GM23248 (cell line): ENCODE measurements around the gene DLG3. TPM values are rescaled to one million over a fixed set of nuclear protein-coding genes. Genes with fewer than 3 reads are reported as not detected.
"Not testable (repeated sequence)": the region's sequence is repeated elsewhere in the genome, so short reads cannot be mapped to it uniquely, and the experiment has no call there.

Experiments
- DNase-seq: peaks from one replicate; pipeline ENCODE4 v3.0.0-alpha.2; 2015
- H2AFZ ChIP-seq: fragments of 200-600 bp; sonication (generic); 2 replicates; pipeline ENCODE4 v1.6.1; 2016; ENCODE audit warnings: antibody characterized with exemption
- H3F3A ChIP-seq: fragments of 200-600 bp; sonication (generic); 2 replicates; pipeline ENCODE4 v1.6.1; 2016; ENCODE audit warnings: mild to moderate bottlenecking, antibody characterized with exemption, mixed run types; ENCODE audit not compliant: insufficient read depth
- H3K27ac ChIP-seq: fragments of 200-600 bp; sonication (generic); 2 replicates; pipeline ENCODE4 v1.5.1; 2016; ENCODE audit warnings: mild to moderate bottlenecking
- H3K27me3 ChIP-seq: fragments of 200-600 bp; sonication (generic); replicated peaks from 2 replicates; pipeline ENCODE4 v1.6.1; 2016; ENCODE audit warnings: mild to moderate bottlenecking; ENCODE audit not compliant: insufficient read depth
- H3K36me3 ChIP-seq: fragments of 200-600 bp; sonication (generic); 2 replicates; pipeline ENCODE4 v1.6.1; 2016; ENCODE audit warnings: low read depth, mild to moderate bottlenecking
- H3K4me1 ChIP-seq: fragments of 200-600 bp; sonication (generic); 2 replicates; pipeline ENCODE4 v1.6.1; 2016; ENCODE audit warnings: mild to moderate bottlenecking; ENCODE audit not compliant: insufficient read depth
- H3K4me2 ChIP-seq: fragments of 200-600 bp; sonication (generic); one replicate; pipeline ENCODE4 v1.6.1; 2016; ENCODE audit warnings: mild to moderate bottlenecking; ENCODE audit not compliant: unreplicated experiment
- H3K4me3 ChIP-seq: fragments of 200-600 bp; sonication (generic); 2 replicates; pipeline ENCODE4 v1.5.1; 2016; ENCODE audit warnings: mild to moderate bottlenecking
- H3K79me2 ChIP-seq: fragments of 200-600 bp; sonication (generic); 2 replicates; pipeline ENCODE4 v1.6.1; 2016; ENCODE audit warnings: mild to moderate bottlenecking; ENCODE audit not compliant: insufficient read depth
- H3K9ac ChIP-seq: fragments of 200-600 bp; sonication (generic); 2 replicates; pipeline ENCODE4 v1.6.1; 2016; ENCODE audit warnings: mild to moderate bottlenecking
- H3K9me2 ChIP-seq: fragments of 200-600 bp; sonication (generic); 2 replicates; pipeline ENCODE4 v1.6.1; 2016; ENCODE audit warnings: mixed run types, mild to moderate bottlenecking, moderate library complexity; ENCODE audit not compliant: insufficient read depth
- H3K9me3 ChIP-seq: fragments of 200-600 bp; sonication (generic); one replicate; pipeline ENCODE4 v1.6.1; 2017; ENCODE audit warnings: low read depth
- H4K20me1 ChIP-seq: fragments of 200-600 bp; sonication (generic); 2 replicates; pipeline ENCODE4 v1.6.0; 2016; ENCODE audit not compliant: insufficient read depth
- EZH2 ChIP-seq: fragments of 200-600 bp; sonication (generic); IDR thresholded peaks from 2 replicates; pipeline ENCODE4 v1.6.1; 2018; ENCODE audit warnings: antibody characterized with exemption, mild to moderate bottlenecking; ENCODE audit not compliant: insufficient read depth, poor library complexity, severe bottlenecking
- EZH2phosphoT487 ChIP-seq: fragments of 200-600 bp; sonication (generic); IDR thresholded peaks from 2 replicates; pipeline ENCODE4 v1.6.1; 2018; ENCODE audit warnings: antibody characterized with exemption, moderate library complexity, mild to moderate bottlenecking, low read depth; ENCODE audit not compliant: insufficient read depth
- WGBS, 2 experiments: methylation state at CpG; one replicate each; pipeline ENCODE4 v1.1.6; 2015 to 2017; ENCODE audit warnings: low lambda C conversion rate in 2 of 2, low coverage in 1 of 2; ENCODE audit errors: missing lambda C conversion rate in 2 of 2; 5-methylcytosine and 5-hydroxymethylcytosine counted together
- in situ Hi-C: fragments of 300-500 bp; cut with MboI; formaldehyde crosslinking; loops from 2 replicates; pipeline ENCODE4 v1.15.0; 2020
- polyA plus RNA-seq: library from polyadenylated mRNA; unstranded; fragments of >200 nt; fragmentation: Nextera tagmentation; extraction: Ambion mirVana; gene quantifications from 2 replicates; pipeline ENCODE4 v1.2.1, GENCODE V29; 2016
- total RNA-seq: library from RNA; depleted of rRNA; stranded (reverse); fragments of >200 nt; shearing (Covaris generic); gene quantifications from 2 replicates; pipeline ENCODE4 v1.2.3, GENCODE V29; 2014

The DLG3 gene
- total and polyA plus RNA-seq, 2 experiments from 2014 or later = 1.7 to 1.9 TPM

DNA sequence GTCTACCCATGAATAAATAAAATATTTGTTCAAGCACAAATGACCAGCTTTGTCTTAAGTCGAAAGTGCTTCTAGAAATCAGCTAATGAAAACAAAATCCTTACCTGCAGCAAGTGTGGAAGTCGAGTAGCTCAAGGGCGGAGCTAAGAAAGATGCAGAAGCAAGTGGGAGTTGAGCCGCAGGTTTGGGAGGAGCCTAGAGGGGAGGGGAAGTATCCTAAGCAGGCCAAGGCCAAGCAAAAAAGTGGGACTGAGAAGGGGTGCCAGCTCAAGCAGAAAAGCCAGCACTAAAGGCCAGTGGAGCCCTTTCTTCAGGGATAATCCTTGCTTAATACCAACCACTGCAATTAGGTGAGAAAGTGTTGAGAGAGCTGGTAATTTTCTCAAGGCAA is 60.8 kb downstream of the DLG3 start:
- H3K4me2 ChIP-seq = no peak overlapping the region
- no peaks in the 10 kb centered on the region for H3F3A ChIP-seq
- H3K9me2 ChIP-seq = no peaks in the 10 kb centered on the region
- H3K4me1 ChIP-seq = no peaks in the 10 kb centered on the region
- no peaks in the 10 kb centered on the region for H3K36me3 ChIP-seq
- DNase-seq = no peak
- WGBS, 2 experiments = 76 to 77% methylated on average over 4 of the region's 4 CpGs
- H3K27me3 ChIP-seq = no peaks in the 10 kb centered on the region
- H3K27ac ChIP-seq = no peak overlapping the region
- H2AFZ ChIP-seq = no peak overlapping the region
- in situ Hi-C loops = no loop called here
- no peaks in the 10 kb centered on the region for H3K79me2 ChIP-seq
- no peak overlapping the region for H3K4me3 ChIP-seq
- H4K20me1 ChIP-seq = no peaks in the 10 kb centered on the region
- TF ChIP-seq EZH2phosphoT487 (no peak), EZH2 (no peak)
- no peak overlapping the region for H3K9ac ChIP-seq
- H3K9me3 ChIP-seq = no peaks in the 10 kb centered on the region

DNA sequence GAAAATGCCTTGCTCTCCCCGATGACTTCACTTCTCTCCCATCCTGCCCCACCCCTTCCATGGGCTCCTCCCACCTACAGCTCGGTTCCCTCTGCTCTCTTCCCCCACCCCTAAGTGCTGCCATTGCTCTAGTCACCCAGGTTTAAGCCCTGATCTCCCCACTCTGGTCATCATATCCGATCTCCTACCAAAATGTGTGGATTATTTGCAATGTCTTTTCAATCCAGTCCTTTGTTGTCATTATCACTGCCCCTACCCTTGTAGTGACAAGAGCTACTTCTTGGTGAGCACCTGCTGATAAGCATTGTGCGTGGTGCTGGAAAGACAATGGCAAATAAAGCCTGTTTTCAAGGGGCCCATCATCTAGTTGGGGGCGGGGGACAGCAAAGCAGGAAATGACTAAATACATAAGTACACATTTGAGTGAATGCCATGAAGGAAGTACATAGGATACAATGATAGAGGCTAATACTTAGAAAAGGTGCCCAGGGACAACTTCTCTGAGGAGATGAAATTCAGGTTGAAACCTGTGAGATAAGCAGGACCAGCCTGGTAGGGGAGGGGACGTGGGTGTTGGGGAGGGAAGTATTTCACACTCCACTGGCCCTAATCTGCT is 63.8 kb downstream of the DLG3 start:
- Histone ChIP-seq H3K9me2 (no peaks in the 10 kb centered on the region), H3K27ac (no peak overlapping the region), H3K4me1 (no peaks in the 10 kb centered on the region), H3K27me3 (no peaks in the 10 kb centered on the region), H3F3A (no peaks in the 10 kb centered on the region), H4K20me1 (no peaks in the 10 kb centered on the region), H3K4me3 (no peak overlapping the region), H3K4me2 (no peak overlapping the region), H3K9me3 (no peaks in the 10 kb centered on the region), H3K36me3 (no peaks in the 10 kb centered on the region), H2AFZ (no peak overlapping the region), H3K9ac (no peak overlapping the region), H3K79me2 (no peaks in the 10 kb centered on the region)
- 19 to 23% methylated on average over 6 of the region's 6 CpGs for WGBS, 2 experiments
- no peak for TF ChIP-seq EZH2
- no peak for TF ChIP-seq EZH2phosphoT487
- in situ Hi-C loops = no loop called here
- peak; percentile 24 for DNase-seq

DNA sequence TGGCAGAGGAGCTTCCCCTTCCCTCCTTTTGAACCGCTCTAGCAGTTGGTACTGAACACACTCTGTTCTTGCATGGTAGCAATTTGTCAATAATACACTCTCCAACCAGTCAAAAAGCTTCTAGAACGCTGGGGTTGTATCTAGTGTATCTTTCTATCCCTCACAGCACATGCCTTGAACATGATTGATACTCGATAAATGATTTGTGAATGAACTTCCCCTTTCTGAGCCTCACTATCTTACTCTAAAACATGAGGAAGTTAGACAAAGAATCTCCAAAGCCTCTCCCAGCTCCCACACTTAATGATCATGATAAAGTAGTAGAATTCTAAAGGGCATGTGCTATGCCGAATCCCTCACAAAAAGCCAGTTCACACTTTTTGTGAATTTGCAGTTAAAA is 64.4 kb downstream of the DLG3 start:
- no peaks in the 10 kb centered on the region for H3K4me1 ChIP-seq
- no peak overlapping the region for H3K4me3 ChIP-seq
- in situ Hi-C loops = no loop called here
- no peak for DNase-seq
- H3K9ac ChIP-seq = no peak overlapping the region
- H3F3A ChIP-seq = no peaks in the 10 kb centered on the region
- H3K4me2 ChIP-seq = no peak overlapping the region
- no peaks in the 10 kb centered on the region for H3K27me3 ChIP-seq
- no peaks in the 10 kb centered on the region for H3K9me2 ChIP-seq
- TF ChIP-seq EZH2 (no peak), EZH2phosphoT487 (no peak)
- no peaks in the 10 kb centered on the region for H3K36me3 ChIP-seq
- H4K20me1 ChIP-seq = no peaks in the 10 kb centered on the region
- H2AFZ ChIP-seq = no peak overlapping the region
- no peak overlapping the region for H3K27ac ChIP-seq
- H3K9me3 ChIP-seq = no peaks in the 10 kb centered on the region
- H3K79me2 ChIP-seq = no peaks in the 10 kb centered on the region
- WGBS, 2 experiments = 89 to 94% methylated on average over 3 to 4 of the region's 4 CpGs

DNA sequence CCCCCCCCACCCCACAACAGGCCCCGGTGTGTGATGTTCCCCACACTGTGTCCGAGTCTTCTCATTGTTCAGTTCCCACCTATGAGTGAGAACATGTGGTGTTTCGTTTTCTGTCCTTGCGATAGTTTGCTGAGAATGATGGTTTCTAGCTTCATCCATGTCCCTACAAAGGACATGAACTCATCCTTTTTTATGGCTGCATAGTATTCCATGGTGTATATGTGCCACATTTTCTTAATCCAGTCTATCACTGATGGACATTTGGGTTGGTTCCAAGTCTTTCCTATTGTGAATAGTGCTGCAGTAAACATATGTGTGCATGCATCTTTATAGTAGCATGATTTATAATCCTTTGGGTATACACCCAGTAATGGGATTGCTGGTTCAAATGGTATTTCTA is 70.6 kb downstream of the DLG3 start:
- H3K79me2 ChIP-seq, H3K4me3 ChIP-seq, H3K9ac ChIP-seq, H3K9me3 ChIP-seq, H3K36me3 ChIP-seq, H3K9me2 ChIP-seq, H4K20me1 ChIP-seq, H3K4me2 ChIP-seq, DNase-seq, H3K27me3 ChIP-seq, H3F3A ChIP-seq, in situ Hi-C loops, H3K27ac ChIP-seq, H2AFZ ChIP-seq, H3K4me1 ChIP-seq: not testable (repeated sequence)
- 64 to 72% methylated on average over 3 to 4 of the region's 4 CpGs for whole genome bisulfite sequencing, 2 experiments

DNA sequence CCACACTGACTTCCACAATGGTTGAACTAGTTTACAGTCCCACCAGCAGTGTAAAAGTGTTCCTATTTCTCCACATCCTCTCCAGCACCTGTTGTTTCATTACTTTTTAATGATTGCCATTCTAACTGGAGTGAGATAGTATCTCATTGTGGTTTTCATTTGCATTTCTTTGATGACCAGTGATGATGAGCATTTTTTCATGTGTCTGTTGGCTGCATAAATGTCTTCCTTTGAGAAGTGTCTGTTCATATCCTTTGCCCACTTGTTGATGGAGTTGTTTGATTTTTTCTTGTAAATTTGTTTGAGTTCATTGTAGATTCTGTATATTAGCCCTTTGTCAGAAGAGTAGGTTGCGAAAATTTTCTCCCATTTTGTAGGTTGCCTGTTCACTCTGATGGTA is 71.1 kb downstream of the DLG3 start:
- H3K27me3 ChIP-seq, H3K4me3 ChIP-seq, in situ Hi-C loops, H3K4me1 ChIP-seq, H3K27ac ChIP-seq, H3K9me2 ChIP-seq, H3K9ac ChIP-seq, H3F3A ChIP-seq, H4K20me1 ChIP-seq, H3K4me2 ChIP-seq, H3K36me3 ChIP-seq, H3K79me2 ChIP-seq, DNase-seq, H2AFZ ChIP-seq, H3K9me3 ChIP-seq: not testable (repeated sequence)
- 22 to 60% methylated on average over 1 of the region's 1 CpG for WGBS, 2 experiments
